ENCODE results near the gene EHHADH.

The EHHADH gene

DNA sequence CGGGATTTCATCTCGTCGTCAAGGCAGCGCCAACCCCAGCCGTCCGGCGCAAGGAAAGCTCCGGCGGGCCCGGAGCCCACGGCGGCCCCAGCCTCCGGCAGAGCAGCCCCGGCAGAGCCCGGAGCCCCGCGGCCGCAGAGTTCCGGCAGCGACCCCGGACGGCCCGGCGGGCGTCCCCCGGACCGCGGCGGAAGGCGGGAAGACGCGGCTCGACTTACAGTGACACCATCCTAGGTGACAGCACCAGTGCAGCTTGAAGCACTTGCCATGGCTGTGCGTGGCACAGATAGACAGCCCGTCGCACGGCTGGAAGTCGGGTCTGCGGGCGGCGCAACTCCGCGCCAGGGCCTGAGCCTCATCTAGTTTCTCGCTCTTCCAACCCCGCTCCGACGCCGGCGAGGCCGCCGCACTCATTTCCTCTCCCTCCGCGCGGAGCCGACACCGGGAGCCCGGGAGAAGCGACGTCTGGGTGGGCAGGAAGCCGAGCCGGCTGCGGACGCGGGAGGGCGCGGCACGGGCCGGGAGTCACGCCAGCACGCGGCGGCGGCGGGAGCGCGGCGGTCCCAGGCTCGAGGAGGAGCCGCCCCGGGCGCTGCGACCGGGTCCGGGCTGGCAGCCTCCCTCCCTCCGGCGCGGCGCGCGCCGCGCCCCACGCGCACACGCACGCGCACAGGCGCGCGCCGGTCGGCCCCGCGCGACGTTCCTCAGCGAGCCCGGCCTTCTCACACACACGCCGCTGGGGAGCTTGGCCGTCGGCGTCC is 101.3 kb downstream of the EHHADH start, which contains the start of gene C3orf70:
TSS of gene C3orf70 (minus strand) at position 651 of the 761 bp plus-strand sequence. CDS start at position 414, 237 bp downstream.
- DNase-seq (ENCODE audit: insufficient read length) (peak; percentile 52), FAIRE-seq (no peak)
- no peak for TF ChIP-seq POLR2AphosphoS5 (IDR thresholded peaks at IDR 0.05; ENCODE audit: low read depth, low read length)
- no peak for TF ChIP-seq TAF1 (IDR thresholded peaks at IDR 0.05; ENCODE audit: borderline replicate concordance, low read depth, low read length)

DNA sequence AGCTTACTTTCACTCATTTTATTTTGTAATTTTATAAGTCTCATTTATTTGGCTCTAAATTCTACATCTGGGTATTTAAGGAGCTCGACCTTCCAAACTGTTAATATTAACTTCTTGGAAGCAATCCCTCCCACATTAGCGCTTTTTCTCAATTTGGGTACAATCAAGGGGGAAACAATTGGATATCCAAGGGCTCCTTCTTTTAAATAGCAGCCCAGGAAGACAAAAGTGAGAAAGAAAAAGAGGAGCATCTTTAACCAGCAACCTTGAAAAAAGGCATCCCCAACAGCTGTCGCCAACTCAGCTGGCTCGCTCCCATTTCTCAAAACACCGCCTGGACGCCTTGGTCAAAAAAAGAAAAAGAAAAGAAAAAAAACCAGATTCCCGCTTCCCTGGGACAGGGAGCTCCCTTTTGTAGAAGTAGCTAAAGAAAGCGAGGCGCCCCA is 101.9 kb downstream of the EHHADH start:
- DNase-seq (ENCODE audit: insufficient read length) (no peak), FAIRE-seq (no peak)
- no peak for TF ChIP-seq POLR2AphosphoS5 (IDR thresholded peaks at IDR 0.05; ENCODE audit: low read depth, low read length)
- TF ChIP-seq TAF1 (IDR thresholded peaks at IDR 0.05; ENCODE audit: borderline replicate concordance, low read depth, low read length) = no peak
- no peak for TF ChIP-seq POLR2A (IDR thresholded peaks at IDR 0.05; ENCODE audit: low read depth, low read length)

DNA sequence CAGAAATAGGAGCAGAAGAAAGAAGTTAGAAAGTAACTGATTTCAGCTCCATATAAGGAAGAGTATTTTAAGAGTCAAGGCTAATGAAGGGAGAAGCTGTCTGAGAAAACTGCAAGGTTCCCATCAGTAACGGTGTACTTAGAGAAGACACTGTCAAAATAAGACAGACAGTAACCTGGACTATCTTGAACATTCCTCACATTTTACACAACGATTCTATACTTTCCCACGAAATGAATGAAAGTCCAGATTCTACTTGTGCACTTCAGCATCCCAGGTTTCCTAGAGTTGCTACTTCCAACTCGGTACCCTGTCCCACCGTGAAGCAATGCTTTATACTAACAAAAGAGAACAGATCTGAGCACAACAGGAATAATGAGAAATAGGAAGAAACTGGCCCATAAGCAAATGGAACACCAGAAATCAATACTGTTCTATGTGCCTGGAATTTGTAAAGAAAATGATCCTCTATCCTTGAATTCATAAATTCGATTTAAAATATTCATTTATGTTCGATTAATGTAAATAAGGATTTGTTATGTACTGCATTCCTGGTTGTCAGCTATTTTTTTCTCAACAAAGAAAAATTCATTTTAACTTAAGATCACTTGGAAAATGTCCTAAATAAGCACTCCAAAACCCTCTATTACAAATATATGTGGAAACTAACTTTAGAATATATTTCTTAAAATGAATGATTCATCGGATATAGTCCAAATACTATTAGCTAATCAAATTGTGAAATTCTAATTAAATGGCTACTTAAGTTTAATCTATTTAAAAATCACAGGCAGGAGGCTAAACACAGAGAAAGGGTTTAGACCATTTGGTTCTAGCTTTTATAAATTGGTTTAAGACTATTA is 102.5 kb downstream of the EHHADH start:
- FAIRE-seq = no peak
- DNase-seq (ENCODE audit: insufficient read length) = no peak
- TF ChIP-seq TAF1 (IDR thresholded peaks at IDR 0.05; ENCODE audit: borderline replicate concordance, low read depth, low read length) = no peak

DNA sequence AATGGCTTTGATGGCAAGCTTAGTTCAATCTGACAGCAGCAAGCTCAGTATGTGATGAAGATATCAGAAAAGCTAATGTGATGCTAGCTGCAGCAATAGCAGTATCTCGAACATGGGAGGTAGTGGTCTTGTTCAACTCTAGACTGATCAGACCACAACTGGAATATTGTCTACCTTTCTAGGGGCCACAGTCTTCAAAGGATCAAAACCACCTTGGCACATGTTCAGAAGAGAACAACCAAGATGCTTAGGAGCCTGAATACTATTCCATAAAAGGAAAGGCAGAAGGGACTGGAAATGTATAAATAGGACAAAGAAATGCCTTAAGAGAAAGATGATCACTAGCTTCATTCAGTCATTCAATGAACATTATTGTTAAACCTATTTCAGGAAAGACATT is 103.3 kb downstream of the EHHADH start:
- FAIRE-seq (no peak), DNase-seq (ENCODE audit: insufficient read length) (no peak)
- TF ChIP-seq POLR2AphosphoS5 (IDR thresholded peaks at IDR 0.05; ENCODE audit: low read depth, low read length) (no peak), POLR2A (IDR thresholded peaks at IDR 0.05; ENCODE audit: low read depth, low read length) (no peak), TAF1 (IDR thresholded peaks at IDR 0.05; ENCODE audit: borderline replicate concordance, low read depth, low read length) (no peak)

DNA sequence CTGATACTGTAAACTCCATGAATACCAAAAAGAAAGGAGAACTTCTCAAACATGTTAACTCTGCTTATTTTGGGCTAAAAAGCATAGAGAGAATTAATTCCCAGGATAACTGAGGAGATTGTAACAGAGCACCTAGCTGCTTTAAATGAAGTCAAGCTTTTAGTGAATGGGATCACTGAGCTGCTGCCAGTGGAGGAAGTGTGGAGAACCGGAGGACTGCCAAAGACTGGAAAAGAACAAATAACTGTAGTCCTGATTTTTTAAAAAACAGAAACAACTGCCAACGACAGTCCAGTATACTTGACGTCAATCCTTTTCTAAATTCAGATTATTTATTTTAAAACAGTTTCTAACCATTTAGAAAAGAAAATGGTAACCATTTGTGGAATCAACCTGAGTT is 104.3 kb downstream of the EHHADH start:
- FAIRE-seq = no peak
- TF ChIP-seq POLR2A (IDR thresholded peaks at IDR 0.05; ENCODE audit: low read depth, low read length) (no peak), TAF1 (IDR thresholded peaks at IDR 0.05; ENCODE audit: borderline replicate concordance, low read depth, low read length) (no peak), POLR2AphosphoS5 (IDR thresholded peaks at IDR 0.05; ENCODE audit: low read depth, low read length) (no peak)

DNA sequence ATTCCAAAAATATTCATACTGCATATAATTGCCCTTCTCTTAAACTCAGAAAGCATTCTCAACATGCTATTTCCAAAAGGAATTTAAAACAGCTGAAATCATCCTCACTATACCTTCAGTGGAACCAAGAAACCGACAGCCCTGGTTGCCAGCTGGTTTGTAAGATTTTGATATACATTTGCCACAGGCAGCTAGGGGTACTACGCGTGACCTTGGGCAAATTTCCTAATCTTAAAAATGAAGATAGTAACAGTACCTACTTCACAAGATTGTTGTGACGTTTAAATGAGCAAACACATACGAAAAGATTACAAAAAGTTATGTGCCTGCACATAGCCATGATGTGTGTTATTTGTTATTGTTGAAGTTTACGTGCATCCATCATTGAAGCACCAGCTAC is 108.3 kb downstream of the EHHADH start:
- TF ChIP-seq POLR2AphosphoS5 (IDR thresholded peaks at IDR 0.05; ENCODE audit: low read depth, low read length) (no peak), POLR2A (IDR thresholded peaks at IDR 0.05; ENCODE audit: low read depth, low read length) (no peak), TAF1 (IDR thresholded peaks at IDR 0.05; ENCODE audit: borderline replicate concordance, low read depth, low read length) (no peak)
- FAIRE-seq = no peak
- no peak for DNase-seq (ENCODE audit: insufficient read length)

More for the DNA sequence above, 104.3 kb downstream of the EHHADH start:
- no peak for DNase-seq (ENCODE audit: insufficient read length)

DNA sequence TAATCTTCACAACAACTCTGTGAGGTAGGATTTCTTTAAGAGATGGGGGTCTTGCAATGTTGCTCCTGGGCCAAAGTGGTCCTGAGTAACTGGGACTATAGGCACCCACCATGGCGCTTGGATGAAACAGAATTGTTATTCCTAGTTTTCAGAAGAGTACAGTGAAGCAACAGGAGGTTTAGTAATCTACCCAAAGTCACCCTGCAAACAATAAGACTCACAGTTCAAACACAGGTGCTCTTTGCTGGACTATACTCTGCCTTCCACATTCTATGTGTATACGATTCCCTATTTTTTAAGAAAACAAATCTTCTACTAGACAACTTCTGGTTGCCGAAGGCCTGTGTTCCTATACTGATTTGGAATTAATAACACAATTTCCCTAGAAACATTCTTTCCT is 109.1 kb downstream of the EHHADH start:
- no peak for DNase-seq (ENCODE audit: insufficient read length)
- TF ChIP-seq TAF1 (IDR thresholded peaks at IDR 0.05; ENCODE audit: borderline replicate concordance, low read depth, low read length) (no peak), POLR2A (IDR thresholded peaks at IDR 0.05; ENCODE audit: low read depth, low read length) (no peak), POLR2AphosphoS5 (IDR thresholded peaks at IDR 0.05; ENCODE audit: low read depth, low read length) (no peak)
- no peak for FAIRE-seq

Measured in GM12892 (cell line).